CD4-positive, alpha-beta memory T cell (primary cell): Measurements from ENCODE around the gene DAP. TPM values are rescaled to one million over a fixed set of nuclear protein-coding genes. Genes with fewer than 3 reads are reported as not detected.
A peak's percentile ranks its signal among the peaks of the same experiment; 100 is the strongest.

Experiments used
- CTCF ChIA-PET: fragments of 350-600 bp; sonication (Branson Sonifier 250); formaldehyde crosslinking; loops from one replicate; lab custom pipeline; 2021; ENCODE audit warnings: inconsistent platforms; ENCODE audit not compliant: partially characterized antibody; lab: Charles Lee
- POLR2A ChIA-PET: fragments of 350-600 bp; sonication (Branson Sonifier 250); formaldehyde crosslinking; loops from one replicate; lab custom pipeline; 2021; ENCODE audit not compliant: partially characterized antibody; lab: Charles Lee
- DNase-seq, 5 donors: peaks; one replicate each; pipeline versions ENCODE4 v3.0.0 to v3.0.0-alpha.2; 2020 to 2022; ENCODE audit warnings: mixed read lengths in 1 of 5
- H3K27ac ChIP-seq: one replicate; pipeline ENCODE4 v1.7.0; 2013; ENCODE audit warnings: low read depth, low read length
- H3K27me3 ChIP-seq: 2 replicates; pipeline ENCODE4 v1.7.0; 2013; ENCODE audit warnings: mild to moderate bottlenecking, low read length, moderate library complexity; ENCODE audit not compliant: insufficient read depth
- H3K36me3 ChIP-seq: 2 replicates; pipeline ENCODE4 v1.7.0; 2013; ENCODE audit warnings: mild to moderate bottlenecking, low read length, moderate library complexity; ENCODE audit not compliant: insufficient read depth
- H3K4me1 ChIP-seq: 2 replicates; pipeline ENCODE4 v1.7.0; 2013; ENCODE audit warnings: mild to moderate bottlenecking, low read length, moderate library complexity; ENCODE audit not compliant: insufficient read depth
- H3K4me3 ChIP-seq, 2 donors: one replicate each; pipeline ENCODE4 v1.7.0; 2013; ENCODE audit warnings: low read length in 2 of 2, mild to moderate bottlenecking in 1 of 2
- H3K9me3 ChIP-seq, 2 donors: one replicate each; pipeline ENCODE4 v1.7.0; 2013; ENCODE audit warnings: low read length in 2 of 2, control low read depth in 1 of 2; ENCODE audit not compliant: control insufficient read depth in 1 of 2
- H3K27ac Mint-ChIP-seq, 7 donors: one replicate each; pipeline ENCODE4 v1.8.0; 2020 to 2021; ENCODE audit warnings: mixed read lengths in 7 of 7, mild to moderate bottlenecking in 6 of 7, inconsistent platforms in 3 of 7, moderate library complexity in 3 of 7
- H3K27me3 Mint-ChIP-seq, 2 donors: one replicate each; pipeline ENCODE4 v1.8.0; 2020 to 2021; ENCODE audit warnings: mixed read lengths in 2 of 2
- H3K36me3 Mint-ChIP-seq, 2 donors: one replicate each; pipeline ENCODE4 v1.8.0; 2020 to 2021; ENCODE audit warnings: mixed read lengths in 2 of 2, inconsistent platforms in 1 of 2, mild to moderate bottlenecking in 1 of 2
- H3K4me1 Mint-ChIP-seq, 4 donors: one replicate each; pipeline ENCODE4 v1.8.0; 2020 to 2021; ENCODE audit warnings: mixed read lengths in 4 of 4, mild to moderate bottlenecking in 1 of 4
- H3K4me3 Mint-ChIP-seq, 8 donors: one replicate each; pipeline ENCODE4 v1.8.0; 2020 to 2021; ENCODE audit warnings: mixed read lengths in 8 of 8, mild to moderate bottlenecking in 7 of 8, moderate library complexity in 6 of 8, inconsistent platforms in 3 of 8
- H3K9me3 Mint-ChIP-seq, 8 donors: one replicate each; pipeline ENCODE4 v1.8.0; 2020 to 2021; ENCODE audit warnings: mixed read lengths in 8 of 8, mild to moderate bottlenecking in 5 of 8, inconsistent platforms in 3 of 8, moderate library complexity in 1 of 8
- intact Hi-C: fragments of 100-400 bp; cut with micrococcal nuclease; formaldehyde crosslinking; loops from one replicate; pipeline ENCODE4 v1.15.1; 2023
- polyA plus RNA-seq, 2 donors: library from polyadenylated mRNA; unstranded; fragments of 300-500 nt; fragmentation: Illumina TruSeq; gene quantifications; one replicate each; pipeline ENCODE4 v1.2.3, GENCODE V29; 2021
- total RNA-seq, 2 experiments: library from RNA; stranded (reverse); gene quantifications; one replicate each; pipeline ENCODE4 v1.2.3, GENCODE V29; 2021

The DAP gene
- total and polyA plus RNA-seq, 4 experiments from 2014 or later: 39.0 to 88.1 (median 39.4) TPM

DNA sequence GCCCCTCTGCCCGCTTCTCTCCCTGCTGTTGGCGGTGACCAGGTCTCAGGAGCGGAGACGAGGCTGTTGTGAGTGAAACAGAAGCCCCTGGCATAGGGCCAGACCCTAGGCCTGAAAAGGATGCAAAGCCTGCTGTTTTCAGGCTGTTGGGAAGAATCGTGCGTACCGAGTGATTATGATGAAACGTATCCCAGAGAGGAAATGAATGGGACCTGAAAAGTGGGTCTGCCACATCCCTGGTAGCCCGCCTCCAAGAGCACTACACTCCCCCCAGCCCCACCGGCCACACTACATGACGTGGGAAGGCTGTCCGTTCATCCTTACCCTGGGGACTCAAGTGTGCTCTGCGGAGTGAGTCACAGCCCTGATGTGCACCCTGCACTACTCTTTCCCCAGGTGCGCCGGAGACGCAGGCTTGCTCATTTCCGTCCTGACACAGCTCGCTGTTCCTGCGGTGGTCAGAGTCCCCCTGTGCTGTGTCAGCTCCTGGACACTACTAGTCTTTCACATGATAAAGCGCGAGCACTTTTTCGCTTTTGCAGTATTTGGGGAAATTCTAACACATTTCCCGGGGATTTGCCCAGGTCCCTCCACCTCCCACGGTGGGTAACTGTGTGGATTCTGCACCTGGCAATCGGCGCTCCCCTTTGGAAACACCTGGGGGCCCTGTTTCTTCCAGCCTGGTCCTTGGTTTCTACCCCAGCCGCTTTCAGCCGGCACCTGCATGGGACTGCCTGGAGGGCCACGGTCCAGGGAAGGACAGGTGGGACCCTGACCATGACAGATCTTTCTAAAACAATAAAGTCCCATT is 105.7 kb downstream of the DAP start:
- POLR2A ChIA-PET: no interaction called here
- DNase-seq: no peak
- Mint-ChIP-seq H3K36me3 (no peaks in the 10 kb centered on the region), H3K4me3 (no peak overlapping the region), H3K4me1 (no peaks in the 10 kb centered on the region), H3K9me3 (peaks cover 0 to 4% (median 0%) of the 10 kb centered on the region in 8 donors), H3K27me3 (no peaks in the 10 kb centered on the region), H3K27ac (no peak overlapping the region)
- Histone ChIP-seq H3K27me3 (no peaks in the 10 kb centered on the region), H3K9me3 (no peaks in the 10 kb centered on the region), H3K4me1 (no peaks in the 10 kb centered on the region), H3K27ac (no peak overlapping the region), H3K4me3 (no peak overlapping the region), H3K36me3 (no peaks in the 10 kb centered on the region)
- CTCF ChIA-PET: no interaction called here
- intact Hi-C loops: no loop called here

- no peak for DNase-seq
- no peaks in the 10 kb centered on the region for H3K27me3 Mint-ChIP-seq
- intact Hi-C loops: no loop called here
- H3K27ac Mint-ChIP-seq: peak overlapping the region in 1 of 7 donors; percentile 20
- no peaks in the 10 kb centered on the region for H3K4me1 ChIP-seq
- CTCF ChIA-PET: no interaction called here
- no peaks in the 10 kb centered on the region for H3K36me3 Mint-ChIP-seq
- no peak overlapping the region for H3K4me3 Mint-ChIP-seq
- no peaks in the 10 kb centered on the region for H3K9me3 ChIP-seq
- no peaks in the 10 kb centered on the region for H3K27me3 ChIP-seq
- peaks cover 0 to 4% (median 0%) of the 10 kb centered on the region in 8 donors for H3K9me3 Mint-ChIP-seq
- no peak overlapping the region for H3K27ac ChIP-seq
- H3K36me3 ChIP-seq: no peaks in the 10 kb centered on the region
- H3K4me1 Mint-ChIP-seq: no peaks in the 10 kb centered on the region
- no peak overlapping the region for H3K4me3 ChIP-seq
- POLR2A ChIA-PET: no interaction called here
These were observed 106.5 kb downstream of the DAP start for GRCh38 chr5:10654566-10654965.

DNA sequence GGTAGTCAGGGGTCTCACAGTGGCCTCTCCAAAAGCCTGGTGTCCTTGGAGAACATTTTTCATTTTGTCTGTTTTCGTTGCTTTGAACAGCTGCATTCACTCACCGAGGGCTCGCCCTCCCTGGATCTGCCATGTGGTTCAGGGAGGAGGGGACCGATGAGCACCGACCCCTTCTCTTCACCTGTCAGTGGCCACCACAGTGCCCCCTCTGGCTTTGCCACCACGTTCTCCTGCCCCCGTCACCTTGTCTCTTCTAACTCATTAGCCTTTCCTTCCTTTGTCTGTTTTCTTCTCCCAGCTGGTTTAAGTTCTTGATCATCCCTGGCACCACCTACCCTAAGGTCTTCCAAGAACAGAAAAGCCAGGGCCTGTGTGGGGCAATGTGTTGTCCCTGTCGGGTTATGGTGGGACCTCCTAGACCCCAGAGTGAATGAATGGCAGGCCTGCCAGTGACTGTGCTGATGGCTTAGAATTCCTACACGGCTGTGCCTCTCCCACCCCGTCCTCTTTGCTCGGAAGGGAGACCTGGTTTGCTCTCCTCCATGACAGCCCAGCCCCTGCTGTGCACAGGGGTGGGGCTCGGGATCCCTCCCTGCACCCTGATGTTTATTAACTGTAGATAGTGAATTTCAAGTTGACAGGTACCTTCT is 107.2 kb downstream of the DAP start:
- CTCF ChIA-PET: no interaction called here
- intact Hi-C loops: no loop called here
- Mint-ChIP-seq H3K36me3 (no peaks in the 10 kb centered on the region), H3K9me3 (peaks cover 0 to 4% (median 0%) of the 10 kb centered on the region in 8 donors), H3K4me1 (no peaks in the 10 kb centered on the region), H3K27ac (no peak overlapping the region), H3K4me3 (no peak overlapping the region), H3K27me3 (no peaks in the 10 kb centered on the region)
- H3K27me3 ChIP-seq: no peaks in the 10 kb centered on the region
- no peak overlapping the region for H3K27ac ChIP-seq
- H3K4me3 ChIP-seq: no peak overlapping the region
- no peak for DNase-seq
- no peaks in the 10 kb centered on the region for H3K4me1 ChIP-seq
- no peaks in the 10 kb centered on the region for H3K36me3 ChIP-seq
- POLR2A ChIA-PET: no interaction called here
- H3K9me3 ChIP-seq: no peaks in the 10 kb centered on the region

DNA sequence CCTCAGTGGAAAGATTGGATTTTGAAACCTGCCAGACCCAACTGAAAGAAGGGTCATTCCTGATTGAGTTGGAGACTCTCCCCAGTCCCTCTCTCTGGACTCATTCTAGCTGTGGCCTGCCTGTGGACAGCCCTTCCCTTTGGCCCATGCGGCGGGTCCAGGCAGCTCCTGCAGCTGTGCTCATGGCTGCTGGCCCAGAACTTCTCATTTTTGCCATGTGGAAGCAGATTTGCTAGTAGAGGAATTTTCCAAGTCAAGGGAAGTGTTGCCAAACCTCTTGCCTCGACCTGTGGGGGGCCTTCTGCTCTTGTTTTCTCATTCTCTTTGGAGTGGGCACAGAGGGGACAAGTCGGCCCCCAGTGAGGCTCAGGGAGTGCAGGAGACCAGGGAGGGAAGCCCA is 108.0 kb downstream of the DAP start:
- Histone ChIP-seq H3K4me1 (no peaks in the 10 kb centered on the region), H3K27me3 (no peaks in the 10 kb centered on the region), H3K4me3 (no peak overlapping the region), H3K27ac (no peak overlapping the region), H3K36me3 (no peaks in the 10 kb centered on the region), H3K9me3 (no peaks in the 10 kb centered on the region)
- intact Hi-C loops: no loop called here
- Mint-ChIP-seq H3K9me3 (peaks cover 0 to 2% (median 0%) of the 10 kb centered on the region in 8 donors), H3K4me3 (no peak overlapping the region), H3K36me3 (no peaks in the 10 kb centered on the region), H3K27me3 (no peaks in the 10 kb centered on the region), H3K4me1 (no peaks in the 10 kb centered on the region), H3K27ac (no peak overlapping the region)
- ChIA-PET POLR2A (no interaction called here), CTCF (no interaction called here)
- DNase-seq: no peak

DNA sequence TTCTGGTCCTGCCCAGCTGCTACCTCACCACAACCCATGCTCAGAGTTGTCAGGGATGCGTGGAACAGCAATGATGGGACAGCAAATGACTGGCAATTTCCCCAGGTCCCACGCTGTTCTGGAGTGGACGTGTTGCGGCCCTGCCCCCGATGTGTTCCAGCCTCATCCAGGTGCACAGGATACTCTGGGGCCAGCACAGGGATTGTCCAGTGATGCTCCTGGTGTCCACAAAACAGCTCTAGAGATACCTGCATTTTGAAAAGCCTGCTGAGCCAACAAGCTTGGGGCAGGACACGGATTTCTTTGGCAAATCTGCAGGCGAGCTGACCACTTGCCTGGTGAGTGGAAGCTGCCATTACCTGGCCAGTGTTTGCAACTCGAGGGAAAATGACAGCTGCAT is 108.4 kb downstream of the DAP start:
- Histone ChIP-seq H3K4me1 (no peaks in the 10 kb centered on the region), H3K27ac (no peak overlapping the region), H3K36me3 (no peaks in the 10 kb centered on the region), H3K4me3 (no peak overlapping the region), H3K27me3 (no peaks in the 10 kb centered on the region), H3K9me3 (no peaks in the 10 kb centered on the region)
- intact Hi-C loops: no loop called here
- CTCF ChIA-PET: no interaction called here
- Mint-ChIP-seq H3K4me3 (no peak overlapping the region), H3K27me3 (no peaks in the 10 kb centered on the region), H3K27ac (no peak overlapping the region), H3K4me1 (no peaks in the 10 kb centered on the region), H3K36me3 (no peaks in the 10 kb centered on the region), H3K9me3 (peaks cover 0 to 2% (median 0%) of the 10 kb centered on the region in 8 donors)
- POLR2A ChIA-PET: no interaction called here
- no peak for DNase-seq

- Histone ChIP-seq H3K4me1 (no peaks in the 10 kb centered on the region), H3K9me3 (no peaks in the 10 kb centered on the region), H3K4me3 (no peak overlapping the region), H3K27ac (no peak overlapping the region), H3K36me3 (no peaks in the 10 kb centered on the region), H3K27me3 (no peaks in the 10 kb centered on the region)
- H3K36me3 Mint-ChIP-seq: no peaks in the 10 kb centered on the region
- no peak for DNase-seq
- intact Hi-C loops: no loop called here
- no peak overlapping the region for H3K4me3 Mint-ChIP-seq
- no peaks in the 10 kb centered on the region for H3K4me1 Mint-ChIP-seq
- ChIA-PET POLR2A (no interaction called here), CTCF (no interaction called here)
- peaks cover 0 to 2% (median 0%) of the 10 kb centered on the region in 8 donors for H3K9me3 Mint-ChIP-seq
- no peak overlapping the region for H3K27ac Mint-ChIP-seq
- no peaks in the 10 kb centered on the region for H3K27me3 Mint-ChIP-seq
These were observed 108.9 kb downstream of the DAP start for GRCh38 chr5:10652151-10652550.

DNA sequence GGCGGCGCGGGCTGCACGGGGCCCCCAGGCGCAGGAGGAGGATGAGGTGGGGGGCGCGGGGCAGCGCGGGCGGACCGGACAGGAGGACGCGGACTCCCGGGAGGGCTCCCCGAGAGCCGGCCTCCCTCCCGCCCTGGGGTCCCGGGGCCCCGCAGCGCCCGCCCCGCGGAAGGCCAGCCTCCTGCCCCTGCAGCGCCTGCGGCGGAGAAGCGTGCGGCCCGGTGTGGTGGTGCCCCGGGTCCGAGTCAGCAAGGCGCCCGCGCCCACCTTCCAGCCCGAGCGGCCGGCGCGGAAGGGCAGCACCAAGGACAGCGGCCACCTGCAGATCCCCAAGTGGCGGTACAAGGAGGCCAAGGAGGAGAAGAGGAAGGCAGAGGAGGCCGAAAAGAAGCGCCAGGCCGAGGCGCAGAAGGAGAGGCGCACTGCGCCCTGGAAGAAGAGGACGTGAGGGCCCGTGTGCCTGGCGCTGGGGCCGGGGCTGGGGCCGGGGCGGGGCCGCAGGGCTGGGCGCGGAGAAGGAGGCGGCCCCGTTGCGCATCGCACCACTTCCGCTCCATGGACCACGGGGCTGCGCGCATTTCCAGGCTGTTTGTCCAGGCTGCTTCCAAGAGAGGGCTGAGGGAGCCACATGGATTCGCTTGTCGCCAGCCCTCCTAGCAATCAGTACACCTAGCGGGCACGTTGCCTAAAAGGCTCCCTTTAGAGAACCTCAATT is 111.2 kb downstream of the DAP start:
- Histone ChIP-seq H3K36me3 (no peaks in the 10 kb centered on the region), H3K9me3 (no peaks in the 10 kb centered on the region), H3K4me3 (no peak overlapping the region), H3K4me1 (no peaks in the 10 kb centered on the region), H3K27me3 (no peaks in the 10 kb centered on the region), H3K27ac (no peak overlapping the region)
- intact Hi-C loops: no loop called here
- peaks cover 0 to 2% (median 0%) of the 10 kb centered on the region in 8 donors for H3K9me3 Mint-ChIP-seq
- no peak for DNase-seq
- no peak overlapping the region for H3K4me3 Mint-ChIP-seq
- POLR2A ChIA-PET: no interaction called here
- peaks cover 0 to under 1% (median 0%) of the 10 kb centered on the region in 4 donors for H3K4me1 Mint-ChIP-seq
- H3K27ac Mint-ChIP-seq: no peak overlapping the region
- no peaks in the 10 kb centered on the region for H3K27me3 Mint-ChIP-seq
- H3K36me3 Mint-ChIP-seq: no peaks in the 10 kb centered on the region
- CTCF ChIA-PET: no interaction called here
